ENCODE results near the gene HSBP1L1. TPM values are rescaled to one million over a fixed set of nuclear protein-coding genes. Genes with fewer than 3 reads are reported as not detected.

The HSBP1L1 gene
- polyA plus RNA-seq (ENCODE audit: insufficient read length in 4 of 4) = 10 to 100 TPM; 18.7 to 24.3 (median 20.4) TPM

DNA sequence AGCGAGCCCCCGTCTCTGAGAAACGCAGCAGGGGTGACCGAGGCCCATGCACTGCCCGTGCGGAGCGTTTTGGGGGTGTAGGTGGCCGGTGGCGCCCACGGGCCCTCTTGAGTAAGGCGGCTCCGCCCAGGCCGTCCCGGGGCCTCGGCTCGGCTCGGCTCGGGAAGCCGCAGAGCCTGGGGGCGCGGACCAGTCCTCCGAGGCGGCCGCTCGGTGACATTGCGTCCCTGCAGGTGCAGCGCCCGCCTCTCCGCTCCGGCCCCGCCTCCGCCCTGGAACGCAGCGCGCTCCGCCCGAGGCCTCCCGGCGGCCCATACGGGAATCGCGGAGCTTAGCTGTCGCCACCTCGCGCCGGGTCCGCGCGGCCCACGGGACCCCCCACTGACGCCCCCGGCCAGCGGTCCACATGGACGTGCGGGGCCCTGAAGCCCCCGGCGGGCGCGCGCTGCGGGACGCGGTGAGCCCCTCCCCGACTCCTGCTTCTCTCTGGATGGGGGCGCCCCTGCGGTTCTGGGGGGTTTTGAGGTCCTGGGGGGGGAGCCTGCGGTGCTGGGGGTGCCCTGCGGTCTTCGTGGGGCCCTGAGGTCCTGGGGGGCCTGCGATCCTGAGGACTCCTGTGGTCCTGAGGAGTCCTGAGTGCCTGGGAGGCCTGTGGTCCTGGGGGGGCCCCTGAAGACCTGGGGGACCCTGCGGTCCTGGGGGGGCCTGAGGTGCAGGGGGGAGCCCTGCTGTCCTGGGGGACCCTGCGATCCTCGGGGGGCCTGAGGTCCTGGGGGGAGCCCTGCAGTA lies at the start of gene HSBP1L1:
HSBP1L1 (plus strand) TSS at position 314 of the 789 bp plus-strand sequence; CDS start at position 407, 93 bp downstream.
- DNase-seq (ENCODE audit: low read depth in 4 of 4, low spot score in 3 of 4) = peak in 1 of 4 donors; percentile 35

DNA sequence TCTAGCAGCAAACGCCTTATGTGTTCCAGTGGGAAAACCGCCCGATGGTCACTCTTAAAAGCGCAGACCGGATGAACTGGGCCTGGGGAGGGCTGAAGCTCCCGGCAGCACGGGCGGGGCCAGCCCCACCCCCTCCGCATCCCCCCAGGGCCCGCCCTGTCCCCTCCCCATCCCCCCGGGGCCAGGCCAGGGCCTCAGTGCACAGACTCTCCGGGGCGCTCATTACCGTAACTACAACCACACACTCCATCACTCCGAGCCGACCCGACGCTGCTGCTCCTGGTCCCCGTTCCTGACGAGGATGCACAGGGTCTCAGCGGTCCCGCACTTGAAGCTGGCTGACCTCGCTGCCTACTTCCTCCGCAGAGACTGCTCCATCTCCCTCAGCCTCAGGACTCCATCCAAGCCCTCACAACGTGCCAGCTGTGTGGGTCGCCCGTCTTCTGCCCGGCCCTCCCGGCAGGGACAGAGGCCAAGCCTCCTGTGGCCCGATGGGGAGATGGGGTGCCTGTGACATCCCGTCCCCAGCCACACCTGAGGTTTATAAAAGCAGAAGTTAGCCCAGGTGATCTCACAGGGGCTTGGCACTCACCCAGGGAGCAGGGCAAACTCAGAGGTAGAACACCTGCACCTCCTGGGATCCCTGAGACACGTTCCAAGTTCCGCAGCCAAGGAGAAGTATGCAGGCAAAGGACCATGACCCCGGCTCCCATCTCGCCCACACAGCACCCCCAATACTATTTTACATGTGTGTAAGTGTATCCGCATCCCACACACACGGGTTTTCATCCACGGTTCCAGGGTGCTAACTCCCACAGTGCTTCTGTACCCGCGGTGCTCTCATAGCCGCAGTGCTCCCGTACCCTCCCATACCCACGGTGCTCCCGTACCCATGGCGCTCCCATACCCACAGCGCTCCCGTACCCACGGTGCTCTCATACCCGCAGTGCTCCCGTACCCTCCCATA lies 49.0 kb upstream of the HSBP1L1 start:
- DNase-seq (ENCODE audit: low read depth in 4 of 4, low spot score in 3 of 4) = no peak

- DNase-seq (ENCODE audit: low read depth in 4 of 4, low spot score in 3 of 4) = no peak
Measured at GRCh38 chr18:79916128-79916494, 48.3 kb upstream of the HSBP1L1 start.

DNA sequence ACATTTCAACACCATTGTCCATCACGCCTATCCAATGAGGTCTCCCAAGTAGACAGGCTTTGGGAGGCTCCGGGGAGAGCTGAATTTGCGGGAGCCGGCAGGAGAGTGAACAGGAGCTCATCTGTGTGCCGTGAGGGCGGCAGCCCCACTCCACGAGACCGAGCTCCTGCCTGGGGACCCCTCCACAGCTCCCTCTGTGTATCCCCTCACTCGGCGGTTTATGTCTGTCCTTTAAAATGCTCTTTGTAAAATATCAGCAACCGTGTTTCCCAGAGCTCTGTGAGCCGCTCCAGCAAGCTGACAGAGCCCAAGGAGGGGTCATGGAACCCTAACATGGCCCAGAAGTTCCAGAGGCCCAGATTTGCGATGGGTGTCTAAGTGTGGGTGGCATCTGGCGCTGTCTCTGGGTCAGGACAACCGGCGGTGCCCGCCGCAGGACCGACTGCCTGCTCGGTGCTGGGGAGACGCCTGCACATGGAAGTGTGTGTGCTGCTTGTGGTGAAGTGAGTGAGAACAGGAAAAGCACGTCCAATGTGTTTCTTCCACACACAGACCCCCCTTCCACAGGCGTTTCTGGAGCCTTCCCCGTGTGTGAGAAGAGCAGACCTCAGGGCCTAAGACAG lies 47.8 kb upstream of the HSBP1L1 start:
- DNase-seq (ENCODE audit: low read depth in 4 of 4, low spot score in 3 of 4) = no peak

DNA sequence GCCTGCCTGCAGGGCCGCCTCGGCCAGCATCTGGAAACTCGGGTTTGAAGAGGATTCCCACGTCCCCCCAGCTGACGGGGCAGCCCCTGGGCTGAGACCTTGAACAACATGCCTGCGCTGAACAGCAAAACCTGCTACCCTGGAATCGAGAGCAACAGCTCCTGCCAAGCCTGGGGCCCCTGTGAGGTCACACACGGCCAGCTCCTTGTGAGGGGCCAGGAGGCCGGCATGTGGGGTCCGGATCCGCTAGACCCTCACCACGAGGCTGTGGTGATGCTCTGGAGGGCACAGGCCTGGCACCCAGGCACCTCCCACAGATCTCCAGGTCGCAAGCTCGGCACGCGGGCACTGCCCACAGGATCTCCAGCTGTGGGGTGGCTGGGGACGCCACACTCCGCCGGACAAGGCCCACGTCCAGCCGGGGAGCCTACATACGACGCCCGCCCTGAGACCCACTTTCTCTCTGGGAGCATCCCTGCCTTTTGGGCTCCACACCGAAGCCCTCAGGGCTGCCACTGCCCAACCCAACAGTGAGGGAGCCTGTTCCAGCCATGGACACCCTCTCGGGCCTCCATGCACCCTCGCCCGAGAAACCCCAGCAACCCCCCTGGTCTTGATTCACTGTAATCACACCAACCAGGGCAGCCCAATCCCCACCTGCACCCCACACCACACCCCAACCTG lies 47.1 kb upstream of the HSBP1L1 start:
- no peak for DNase-seq (ENCODE audit: low read depth in 4 of 4, low spot score in 3 of 4)

- DNase-seq (ENCODE audit: low read depth in 4 of 4, low spot score in 3 of 4) = no peak
Measured at GRCh38 chr18:79917853-79918614, 46.4 kb upstream of the HSBP1L1 start.

GRCh38 chr18:79918615-79919011 lies 45.8 kb upstream of the HSBP1L1 start:
- no peak for DNase-seq (ENCODE audit: low read depth in 4 of 4, low spot score in 3 of 4)

DNA sequence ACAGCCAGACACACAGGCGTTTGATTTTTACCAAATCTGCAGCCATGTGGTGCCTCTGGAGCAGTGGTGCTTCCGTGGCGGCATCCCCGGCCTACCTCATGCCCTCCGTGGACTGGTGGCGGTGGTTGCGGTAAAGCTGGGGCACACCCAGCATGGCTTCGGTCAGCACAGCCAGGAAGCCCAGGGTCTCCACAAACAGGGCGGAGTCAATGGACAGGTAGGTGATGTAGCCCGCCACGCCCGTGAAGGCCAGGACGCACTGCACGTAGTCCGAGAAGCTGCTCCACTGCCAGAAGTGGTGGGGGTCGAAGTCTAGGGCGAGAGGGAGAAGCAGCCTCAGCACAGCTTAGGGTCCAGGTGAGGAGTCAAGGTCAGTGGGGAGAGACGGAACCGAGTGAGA lies 45.4 kb upstream of the HSBP1L1 start:
- DNase-seq (ENCODE audit: low read depth in 4 of 4, low spot score in 3 of 4) = no peak

- no peak for DNase-seq (ENCODE audit: low read depth in 4 of 4, low spot score in 3 of 4)
Measured at GRCh38 chr18:79921984-79922965, 42.2 kb upstream of the HSBP1L1 start.

GRCh38 chr18:79922971-79923411 lies 41.5 kb upstream of the HSBP1L1 start:
- no peak for DNase-seq (ENCODE audit: low read depth in 4 of 4, low spot score in 3 of 4)

DNA sequence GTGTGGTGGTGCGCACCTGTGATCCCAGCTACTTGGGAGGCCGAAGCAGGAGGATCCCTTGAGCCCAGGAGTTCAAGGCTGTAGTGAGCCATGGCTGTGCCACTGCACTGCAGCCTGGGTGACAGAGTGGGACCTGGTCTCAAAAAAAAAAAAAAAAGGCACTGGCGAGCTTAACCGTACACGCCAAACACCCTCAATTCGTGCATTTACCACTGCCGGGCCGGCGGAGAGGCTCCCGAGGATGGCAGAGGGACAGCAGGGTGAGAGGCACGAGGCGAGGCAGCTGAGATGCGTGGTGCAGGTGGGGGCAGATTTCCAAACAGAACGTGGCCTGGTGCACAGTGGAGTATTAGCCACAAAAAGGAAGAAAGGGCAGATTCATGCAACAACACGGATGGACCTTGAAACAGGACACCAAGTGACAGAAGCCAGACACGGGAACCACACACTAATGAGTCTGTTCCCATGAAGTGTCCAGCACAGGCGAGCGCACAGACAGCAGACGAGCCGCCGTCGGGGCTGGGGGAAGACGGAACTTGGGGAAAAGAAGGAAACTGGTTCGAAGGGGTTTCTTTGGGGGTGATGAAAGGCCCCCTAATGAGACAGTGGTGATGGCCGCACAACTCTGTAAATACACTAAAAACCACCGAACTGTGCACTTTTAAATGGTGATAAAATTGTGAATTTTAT lies 40.4 kb upstream of the HSBP1L1 start:
- no peak for DNase-seq (ENCODE audit: low read depth in 4 of 4, low spot score in 3 of 4)

- DNase-seq (ENCODE audit: low read depth in 4 of 4, low spot score in 3 of 4) = no peak
Measured at GRCh38 chr18:79924814-79925731, 39.4 kb upstream of the HSBP1L1 start.

- DNase-seq (ENCODE audit: low read depth in 4 of 4, low spot score in 3 of 4) = no peak
Measured at GRCh38 chr18:79926306-79926705, 38.1 kb upstream of the HSBP1L1 start.

DNA sequence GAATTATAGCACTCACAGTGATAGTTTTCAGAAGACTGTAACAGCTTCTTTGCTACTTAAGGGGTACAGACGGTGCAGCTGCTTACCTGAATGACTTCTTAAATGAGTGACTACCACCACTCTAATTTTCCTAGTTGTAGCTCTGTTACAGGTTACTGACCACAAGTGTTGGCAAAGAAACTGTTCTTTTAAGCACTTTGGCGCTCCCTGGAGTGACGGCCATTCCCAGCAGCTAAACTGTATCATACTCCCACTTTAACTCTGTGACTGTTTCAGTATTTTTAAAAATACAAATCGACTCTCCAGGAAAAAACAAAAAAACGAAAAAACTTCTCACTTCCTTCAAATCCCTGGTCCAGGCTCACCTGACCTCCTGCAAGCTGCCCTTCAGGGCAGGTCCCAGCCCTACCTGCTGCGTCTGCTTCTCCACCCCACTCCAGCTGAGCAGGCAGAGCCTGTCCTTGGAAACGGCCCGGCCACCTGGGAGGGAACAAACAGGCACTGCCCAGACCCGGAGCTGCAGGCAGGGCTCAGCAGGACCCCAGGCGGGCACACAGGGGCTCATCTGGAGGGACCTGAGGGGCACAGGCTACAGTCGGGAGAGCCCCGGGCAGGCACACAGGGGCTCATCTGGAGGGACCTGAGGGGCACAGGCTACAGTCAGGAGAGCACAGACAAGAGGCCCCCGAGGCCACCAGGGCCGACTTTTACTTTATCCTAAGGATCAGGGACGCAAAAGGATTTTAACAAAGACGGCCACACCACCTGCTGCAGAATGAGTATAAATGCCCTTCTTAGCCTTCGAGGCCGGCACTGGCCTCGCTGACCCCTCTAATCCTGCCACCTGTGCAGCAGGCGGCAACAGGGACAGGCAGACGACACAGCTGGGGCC lies 37.5 kb upstream of the HSBP1L1 start:
- no peak for DNase-seq (ENCODE audit: low read depth in 4 of 4, low spot score in 3 of 4)

DNA sequence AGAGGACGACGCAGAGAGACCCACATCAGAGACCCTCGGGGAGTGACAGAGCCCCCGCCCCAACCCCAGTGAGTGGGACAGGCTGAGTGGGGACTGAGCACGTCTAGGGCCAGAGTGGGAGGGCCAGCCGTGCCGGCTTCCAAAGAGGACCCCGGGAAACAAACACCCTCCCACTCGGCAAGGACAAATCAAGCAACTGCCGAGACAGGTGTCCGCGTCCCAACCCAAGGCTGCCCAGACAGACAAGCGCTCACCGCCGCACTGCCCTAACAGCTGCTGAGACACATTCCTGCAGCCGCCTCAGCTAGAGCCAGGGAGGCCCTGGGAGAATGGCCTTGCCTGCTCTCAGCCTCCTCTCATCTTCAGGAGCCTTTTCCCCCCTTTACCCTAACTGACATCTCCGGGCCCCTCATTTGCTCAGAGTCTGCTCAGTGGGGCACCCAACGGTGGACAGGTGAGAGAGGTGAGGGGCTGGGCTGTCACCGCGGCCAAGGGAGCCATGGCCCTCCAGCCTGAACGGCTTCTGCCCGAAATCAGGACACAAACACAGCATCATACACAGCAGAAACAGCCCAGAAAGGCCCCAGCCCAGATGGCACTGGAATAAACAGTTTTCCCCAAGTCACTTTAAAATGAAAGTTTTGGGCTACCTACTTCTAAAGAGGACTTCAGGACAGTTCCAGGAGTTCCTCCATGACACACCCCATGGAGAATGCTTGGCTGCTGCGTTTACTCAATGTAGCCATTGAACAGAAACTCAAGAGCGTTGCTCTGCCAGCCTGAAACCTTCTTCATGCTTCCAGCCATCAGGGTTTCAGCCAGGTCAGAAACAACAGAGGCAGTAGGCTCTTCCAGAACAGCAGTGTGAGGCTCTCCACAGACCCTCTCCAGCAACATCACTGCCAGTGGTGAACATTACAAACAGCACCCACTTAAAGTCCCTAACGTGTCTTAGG lies 36.6 kb upstream of the HSBP1L1 start:
- DNase-seq (ENCODE audit: low read depth in 4 of 4, low spot score in 3 of 4) = no peak
